GM12892 (cell line): ENCODE results near the gene TMEM8B.

Experiments
- DNase-seq: peaks from one replicate; pipeline ENCODE4 v3.0.0; 2011; ENCODE audit not compliant: insufficient read length
- FAIRE-seq: peaks from 2 replicates; lab custom pipeline; 2011; peaks lifted over from hg19 to GRCh38; lab: Jason Lieb, UNC
- POLR2A ChIP-seq: IDR thresholded peaks from 2 replicates; pipeline ENCODE4 v1.6.1; 2011; ENCODE audit warnings: low read depth, low read length, control low read depth
- POLR2AphosphoS5 ChIP-seq: IDR thresholded peaks from 2 replicates; pipeline ENCODE4 v1.6.1; 2011; ENCODE audit warnings: low read depth, low read length, control low read depth
- TAF1 ChIP-seq: IDR thresholded peaks from 2 replicates; pipeline ENCODE4 v1.6.1; 2011; ENCODE audit warnings: low read depth, mild to moderate bottlenecking, control low read depth, low read length, borderline replicate concordance

Gene TMEM8B

GRCh38 chr9:35832814-35833213 is 3.8 kb downstream of the TMEM8B start:
- no peak for FAIRE-seq
- DNase-seq, result no peak
- TF ChIP-seq TAF1 (no peak), POLR2AphosphoS5 (no peak)

GRCh38 chr9:35834260-35835215 is 5.5 kb downstream of the TMEM8B start:
- FAIRE-seq (no peak), DNase-seq (no peak)
- TF ChIP-seq TAF1, result no peak
- TF ChIP-seq POLR2A, result no peak
- TF ChIP-seq POLR2AphosphoS5, result no peak

GRCh38 chr9:35835216-35835632 is 6.2 kb downstream of the TMEM8B start:
- DNase-seq (no peak), FAIRE-seq (no peak)
- no peak for TF ChIP-seq TAF1
- no peak for TF ChIP-seq POLR2AphosphoS5
- no peak for TF ChIP-seq POLR2A

GRCh38 chr9:35835766-35836165 is 6.7 kb downstream of the TMEM8B start:
- no peak for TF ChIP-seq POLR2AphosphoS5
- TF ChIP-seq POLR2A, result no peak
- no peak for TF ChIP-seq TAF1
- peak; percentile 60 for FAIRE-seq
- no peak for DNase-seq

- DNase-seq, result no peak
- no peak for FAIRE-seq
- TF ChIP-seq TAF1, result no peak
- TF ChIP-seq POLR2AphosphoS5, result no peak
- TF ChIP-seq POLR2A, result no peak
Measured at GRCh38 chr9:35836595-35836994, 7.6 kb downstream of the TMEM8B start.

DNA sequence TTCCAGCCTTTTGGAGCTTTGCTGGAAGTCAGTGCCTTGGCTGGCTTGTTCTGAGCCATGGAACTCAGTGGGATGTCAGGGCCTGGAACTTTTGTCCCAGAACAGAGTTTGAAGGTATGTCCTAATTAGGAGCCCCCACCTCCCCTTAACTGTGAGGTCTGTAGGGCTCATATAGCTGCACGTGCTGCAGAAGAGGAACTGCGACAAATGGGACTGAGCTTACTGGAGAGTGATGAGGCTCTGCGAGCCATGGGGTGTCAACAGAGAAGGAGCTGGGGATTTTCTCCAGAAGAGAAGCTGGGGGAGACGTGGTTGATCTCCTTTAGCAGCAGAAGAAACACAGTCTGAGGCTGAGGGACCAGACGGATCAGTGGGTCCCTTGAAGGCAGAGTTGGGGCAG is 10.9 kb downstream of the TMEM8B start:
- no peak for DNase-seq
- FAIRE-seq, result no peak
- no peak for TF ChIP-seq TAF1
- no peak for TF ChIP-seq POLR2A
- TF ChIP-seq POLR2AphosphoS5, result no peak

- no peak for FAIRE-seq
- TF ChIP-seq TAF1 (no peak), POLR2AphosphoS5 (no peak), POLR2A (no peak)
- no peak for DNase-seq
Measured at GRCh38 chr9:35840881-35841644, 12.0 kb downstream of the TMEM8B start.

DNA sequence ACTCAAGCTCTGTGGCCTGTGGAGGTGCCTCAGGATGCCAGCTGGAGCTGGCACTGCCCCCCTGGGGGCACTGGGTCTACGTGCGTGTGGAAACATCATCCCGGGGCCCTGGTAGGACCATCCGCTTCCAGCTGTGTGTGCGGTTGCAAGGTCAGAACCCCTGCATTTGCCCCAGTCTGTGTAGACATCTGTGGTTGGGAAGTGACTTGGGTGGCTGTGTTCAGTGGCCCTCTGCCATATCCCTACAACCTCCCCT is 12.5 kb downstream of the TMEM8B start:
- no peak for FAIRE-seq
- TF ChIP-seq POLR2A, result no peak
- no peak for TF ChIP-seq POLR2AphosphoS5
- no peak for TF ChIP-seq TAF1
- DNase-seq, result no peak

GRCh38 chr9:35842020-35842745 is 13.2 kb downstream of the TMEM8B start:
- TF ChIP-seq POLR2A, result no peak
- no peak for TF ChIP-seq POLR2AphosphoS5
- no peak for TF ChIP-seq TAF1
- DNase-seq (no peak), FAIRE-seq (peak; percentile 17)

- TF ChIP-seq TAF1, result no peak
- TF ChIP-seq POLR2A, result no peak
- no peak for TF ChIP-seq POLR2AphosphoS5
- peak; percentile 95 for FAIRE-seq
- DNase-seq, result no peak
Measured at GRCh38 chr9:35842795-35843194, 13.8 kb downstream of the TMEM8B start.

DNA sequence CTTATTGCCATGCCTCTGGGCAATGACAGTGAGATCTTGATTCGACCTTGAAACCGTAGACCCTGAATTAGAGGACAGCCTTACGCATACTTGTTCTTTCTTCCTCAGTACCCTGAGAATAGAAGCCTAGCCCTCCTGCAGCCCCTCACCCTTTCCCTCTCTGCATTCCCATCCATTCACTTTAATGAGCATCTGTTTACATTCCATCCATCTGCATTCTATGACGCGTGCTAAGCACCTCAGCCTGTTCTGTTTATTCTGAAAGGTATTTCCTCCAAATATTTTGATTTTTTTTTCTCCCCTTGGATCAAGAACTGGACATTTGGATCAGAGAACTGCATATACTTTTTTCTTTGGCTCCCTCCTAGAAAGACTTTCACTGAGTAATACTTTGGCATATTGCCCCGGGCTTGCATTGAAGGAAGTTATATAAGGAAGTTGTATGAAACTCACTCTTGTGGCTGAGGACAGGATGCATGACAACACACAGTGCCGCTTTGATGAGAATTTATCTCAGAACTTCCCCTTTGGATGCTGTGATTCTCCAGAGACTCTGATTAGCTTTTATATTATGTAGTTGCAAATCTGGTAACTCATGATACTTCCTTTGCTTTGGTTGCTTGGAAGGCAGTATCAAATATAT is 15.7 kb downstream of the TMEM8B start:
- FAIRE-seq (peak; percentile 70), DNase-seq (no peak)
- TF ChIP-seq TAF1 (no peak), POLR2AphosphoS5 (no peak), POLR2A (no peak)
